A549 (cell line): ENCODE data around the gene PARD3B. TPM values are rescaled to one million over a fixed set of nuclear protein-coding genes. Genes with fewer than 3 reads are reported as not detected.
A peak's percentile ranks its signal among the peaks of the same experiment; 100 is the strongest.

Experiments
- BHLHE40 ChIP-seq: IDR thresholded peaks from 2 replicates; pipeline ENCODE4 v1.6.1; 2012; ENCODE audit warnings: low read depth, low read length, inconsistent platforms
- CBX2 ChIP-seq: fragments of 200-600 bp; sonication (generic); IDR thresholded peaks from 2 replicates; pipeline ENCODE4 v1.6.1; 2016; ENCODE audit warnings: low read depth, mild to moderate bottlenecking, borderline replicate concordance
- CBX8 ChIP-seq: fragments of 200-600 bp; sonication (generic); IDR thresholded peaks from 2 replicates; pipeline ENCODE4 v1.6.1; 2016
- CEBPB ChIP-seq, 2 experiments: fragments of >200 bp in 1 of 2; sonication (Bioruptor Twin) in 1 of 2; formaldehyde crosslinking in 1 of 2; IDR thresholded peaks; 2 replicates each; pipeline ENCODE4 v1.6.1; 2012 to 2016
- CHD4 ChIP-seq: fragments of 200-600 bp; sonication (generic); IDR thresholded peaks from 2 replicates; pipeline ENCODE4 v1.6.1; 2016; ENCODE audit warnings: antibody characterized with exemption, mild to moderate bottlenecking, borderline replicate concordance
- EHMT2 ChIP-seq: fragments of 200-600 bp; sonication (generic); IDR thresholded peaks from 2 replicates; pipeline ENCODE4 v1.6.1; 2016; ENCODE audit warnings: antibody characterized with exemption, low read depth, mild to moderate bottlenecking, moderate library complexity
- EP300 ChIP-seq, 2 experiments: fragments of >200 bp; sonication (Bioruptor Twin); formaldehyde crosslinking; IDR thresholded peaks; 2 replicates in 1 of 2; 3 replicates in 1 of 2; pipeline ENCODE4 v1.6.1; 2016 to 2017
- ESRRA ChIP-seq: fragments of 150-350 bp; IDR thresholded peaks from 2 replicates; pipeline ENCODE4 v1.6.1; 2014; ENCODE audit warnings: mild to moderate bottlenecking, low read length, borderline replicate concordance
- FOSL2 ChIP-seq, 2 experiments: fragments of 450-650 bp in 1 of 2; fragments of >200 bp in 1 of 2; sonication (Bioruptor Twin) in 1 of 2; formaldehyde crosslinking; IDR thresholded peaks; 2 replicates each; pipeline versions ENCODE4 v1.5.0 to v1.6.1; 2016 to 2020; ENCODE audit warnings: mild to moderate bottlenecking in 1 of 2, moderate library complexity in 1 of 2
- GATA3 ChIP-seq: IDR thresholded peaks from 2 replicates; pipeline ENCODE4 v1.6.1; 2012; ENCODE audit warnings: borderline replicate concordance
- HEYL ChIP-seq: fragments of 250-450 bp; sonication (Bioruptor Pico); IDR thresholded peaks from 2 replicates; pipeline ENCODE4 v1.8.0; 2021; ENCODE audit warnings: mild to moderate bottlenecking, moderate library complexity
- HMGXB4 ChIP-seq: fragments of 250-450 bp; sonication (Bioruptor Pico); IDR thresholded peaks from 2 replicates; pipeline ENCODE4 v1.5.0; 2021; ENCODE audit warnings: mild to moderate bottlenecking, moderate library complexity, borderline replicate concordance
- HOXB13 ChIP-seq: fragments of 250-450 bp; sonication (Bioruptor Pico); IDR thresholded peaks from 2 replicates; pipeline ENCODE4 v1.5.0; 2020; ENCODE audit warnings: low read depth, mild to moderate bottlenecking, moderate library complexity
- HOXB5 ChIP-seq: fragments of 250-450 bp; sonication (Bioruptor Pico); IDR thresholded peaks from 2 replicates; pipeline ENCODE4 v1.5.0; 2020; ENCODE audit warnings: mild to moderate bottlenecking, moderate library complexity
- JUN ChIP-seq, 2 experiments: fragments of >200 bp; sonication (Bioruptor Twin); formaldehyde crosslinking; IDR thresholded peaks; 2 replicates in 1 of 2; 3 replicates in 1 of 2; pipeline ENCODE4 v1.6.1; 2016 to 2017
- KDM1A ChIP-seq: fragments of 200-600 bp; sonication (generic); IDR thresholded peaks from 2 replicates; pipeline ENCODE4 v1.6.1; 2016; ENCODE audit warnings: low read depth, mild to moderate bottlenecking
- KDM5A ChIP-seq: fragments of 200-600 bp; sonication (generic); IDR thresholded peaks from 2 replicates; pipeline ENCODE4 v1.6.1; 2016; ENCODE audit warnings: antibody characterized with exemption, mild to moderate bottlenecking
- MAFK ChIP-seq: fragments of 450-650 bp; IDR thresholded peaks from 2 replicates; pipeline ENCODE4 v1.6.1; 2014; ENCODE audit not compliant: partially characterized antibody
- MYC ChIP-seq: IDR thresholded peaks from 2 replicates; pipeline ENCODE4 v1.6.1; 2012; ENCODE audit warnings: mild to moderate bottlenecking, inconsistent platforms, low read length, improper control_type of control experiment, borderline replicate concordance
- NFE2L2 ChIP-seq: fragments of 150-350 bp; conservative IDR thresholded peaks from 2 replicates; pipeline ENCODE4 v1.6.1; 2014; ENCODE audit warnings: low read length
- NPAS2 ChIP-seq: fragments of 250-450 bp; sonication (Bioruptor Pico); IDR thresholded peaks from 2 replicates; pipeline ENCODE4 v1.8.0; 2022; ENCODE audit warnings: mild to moderate bottlenecking, moderate library complexity, borderline replicate concordance
- NR3C1 ChIP-seq: fragments of >200 bp; sonication (Bioruptor Twin); formaldehyde crosslinking; IDR thresholded peaks from 3 replicates; pipeline ENCODE4 v1.6.1; 2017
- POLR2A ChIP-seq: IDR thresholded peaks from 2 replicates; pipeline ENCODE4 v1.6.1; 2012; ENCODE audit warnings: mild to moderate bottlenecking, low read length
- RAD21 ChIP-seq, 2 experiments: fragments of >200 bp in 1 of 2; sonication (Bioruptor Twin) in 1 of 2; formaldehyde crosslinking in 1 of 2; IDR thresholded peaks in 1 of 2; conservative IDR thresholded peaks in 1 of 2; 2 replicates in 1 of 2; 3 replicates in 1 of 2; pipeline ENCODE4 v1.6.1; 2012 to 2018; ENCODE audit warnings: inconsistent platforms in 1 of 2
- RARB ChIP-seq: fragments of 250-450 bp; sonication (Bioruptor Pico); IDR thresholded peaks from 2 replicates; pipeline ENCODE4 v1.8.0; 2021; ENCODE audit warnings: mild to moderate bottlenecking, moderate library complexity
- RCOR1 ChIP-seq: fragments of 150-350 bp; IDR thresholded peaks from 2 replicates; pipeline ENCODE4 v1.6.1; 2014; ENCODE audit warnings: antibody characterized with exemption, low read length, low read depth
- RFX5 ChIP-seq: fragments of 450-650 bp; IDR thresholded peaks from 2 replicates; pipeline ENCODE4 v1.7.1; 2014; ENCODE audit warnings: antibody characterized with exemption, mild to moderate bottlenecking, moderate library complexity
- RNF2 ChIP-seq: fragments of 200-600 bp; sonication (generic); IDR thresholded peaks from 2 replicates; pipeline ENCODE4 v1.6.1; 2016; ENCODE audit warnings: low read depth, mild to moderate bottlenecking, antibody characterized with exemption, moderate library complexity, borderline replicate concordance
- SREBF2 ChIP-seq: fragments of 450-650 bp; IDR thresholded peaks from 2 replicates; pipeline ENCODE4 v1.6.1; 2014; ENCODE audit warnings: mild to moderate bottlenecking, moderate library complexity
- TP53 ChIP-seq: fragments of 250-450 bp; sonication (Bioruptor Pico); IDR thresholded peaks from 2 replicates; pipeline ENCODE4 v1.5.0; 2021; ENCODE audit warnings: mild to moderate bottlenecking, moderate library complexity
- USF2 ChIP-seq: fragments of 450-650 bp; IDR thresholded peaks from 2 replicates; pipeline ENCODE4 v1.6.1; 2014; ENCODE audit warnings: antibody characterized with exemption
- ZFP36 ChIP-seq: fragments of 450-650 bp; IDR thresholded peaks from 2 replicates; pipeline ENCODE4 v1.6.1; 2014; ENCODE audit warnings: borderline replicate concordance; ENCODE audit not compliant: partially characterized antibody
- ZNF302 ChIP-seq: fragments of 250-450 bp; sonication (Bioruptor Pico); IDR thresholded peaks from 2 replicates; pipeline ENCODE4 v1.9.0; 2021; ENCODE audit warnings: inconsistent platforms, mild to moderate bottlenecking, moderate library complexity
- ZSCAN20 ChIP-seq: fragments of 250-450 bp; sonication (Bioruptor Pico); IDR thresholded peaks from 2 replicates; pipeline ENCODE4 v1.8.0; 2022; ENCODE audit warnings: mild to moderate bottlenecking, moderate library complexity
- polyA plus RNA-seq, 4 experiments: library from polyadenylated mRNA; depleted of rRNA in 3 of 4; stranded (reverse); fragments of >200 nt; fragmentation: RNase III in 1 of 4; extraction: RNeasy Plus Mini Kit Qiagen cat#74134 plus additional on column Dnase treatment in 1 of 4; gene quantifications; 2 replicates in 3 of 4; 3 replicates in 1 of 4; pipeline ENCODE4 v1.2.3, GENCODE V29; 2011 to 2017
- TF ChIP-seq, protein P1 (sequence below): fragments of 200-600 bp; sonication (generic); IDR thresholded peaks from 2 replicates; pipeline ENCODE4 v1.6.1; 2016; ENCODE audit warnings: antibody characterized with exemption, mild to moderate bottlenecking, moderate library complexity
- TF ChIP-seq, protein P2 (sequence below): IDR thresholded peaks from 2 replicates; pipeline ENCODE4 v1.6.1; 2012
- TF ChIP-seq, protein P3 (sequence below): IDR thresholded peaks from 2 replicates; pipeline ENCODE4 v1.6.1; 2012; ENCODE audit warnings: low read depth, borderline replicate concordance

The PARD3B gene
- polyA plus RNA-seq, 2 of the 4 experiments (the other 2 are of a cell fraction), result 1.2 to 2.4 TPM

- TF ChIP-seq ZNF302 (CRISPR knock-in tag) (no peak), MAFK (no peak), TP53 (no peak), HOXB5 (CRISPR knock-in tag) (no peak), CHD4 (no peak), ZFP36 (no peak), HEYL (no peak), FOSL2 (IDR thresholded peaks at IDR 0.05) (peak; percentile 93), FOSL2 (CRISPR knock-in tag; IDR thresholded peaks at IDR 0.05) (peak; percentile 92), JUN (IDR thresholded peaks at IDR 0.05) (peak in 1 of 2 experiments; percentile 57; a peak in 2 of 5 replicates), BHLHE40 (no peak), CBX2 (no peak), SREBF2 (no peak), EHMT2 (no peak), POLR2A (no peak), CBX8 (no peak), EP300 (IDR thresholded peaks at IDR 0.05) (peak in 1 of 2 experiments; percentile 17; a peak in 1 of 5 replicates), USF2 (no peak), RARB (no peak), KDM5A (no peak), GATA3 (peak; percentile 36; the same call in 1 of the 2 replicates), RCOR1 (no peak), RNF2 (no peak), KDM1A (no peak), RFX5 (no peak), ZSCAN20 (CRISPR knock-in tag) (no peak), HMGXB4 (no peak), RAD21 (conservative IDR thresholded peaks at IDR 0.05 in 1 of 2, IDR thresholded peaks at IDR 0.05 in 1 of 2) (peak in 1 of 2 experiments; percentile 38; a peak in 2 of 5 replicates), MYC (no peak), ESRRA (no peak), HOXB13 (CRISPR knock-in tag) (no peak), NR3C1 (no peak), NFE2L2 (no peak), CEBPB (IDR thresholded peaks at IDR 0.05) (peak in 1 of 2 experiments; percentile 74; a peak in 2 of 4 replicates), NPAS2 (CRISPR knock-in tag) (no peak)
- TF ChIP-seq, protein P1, sequence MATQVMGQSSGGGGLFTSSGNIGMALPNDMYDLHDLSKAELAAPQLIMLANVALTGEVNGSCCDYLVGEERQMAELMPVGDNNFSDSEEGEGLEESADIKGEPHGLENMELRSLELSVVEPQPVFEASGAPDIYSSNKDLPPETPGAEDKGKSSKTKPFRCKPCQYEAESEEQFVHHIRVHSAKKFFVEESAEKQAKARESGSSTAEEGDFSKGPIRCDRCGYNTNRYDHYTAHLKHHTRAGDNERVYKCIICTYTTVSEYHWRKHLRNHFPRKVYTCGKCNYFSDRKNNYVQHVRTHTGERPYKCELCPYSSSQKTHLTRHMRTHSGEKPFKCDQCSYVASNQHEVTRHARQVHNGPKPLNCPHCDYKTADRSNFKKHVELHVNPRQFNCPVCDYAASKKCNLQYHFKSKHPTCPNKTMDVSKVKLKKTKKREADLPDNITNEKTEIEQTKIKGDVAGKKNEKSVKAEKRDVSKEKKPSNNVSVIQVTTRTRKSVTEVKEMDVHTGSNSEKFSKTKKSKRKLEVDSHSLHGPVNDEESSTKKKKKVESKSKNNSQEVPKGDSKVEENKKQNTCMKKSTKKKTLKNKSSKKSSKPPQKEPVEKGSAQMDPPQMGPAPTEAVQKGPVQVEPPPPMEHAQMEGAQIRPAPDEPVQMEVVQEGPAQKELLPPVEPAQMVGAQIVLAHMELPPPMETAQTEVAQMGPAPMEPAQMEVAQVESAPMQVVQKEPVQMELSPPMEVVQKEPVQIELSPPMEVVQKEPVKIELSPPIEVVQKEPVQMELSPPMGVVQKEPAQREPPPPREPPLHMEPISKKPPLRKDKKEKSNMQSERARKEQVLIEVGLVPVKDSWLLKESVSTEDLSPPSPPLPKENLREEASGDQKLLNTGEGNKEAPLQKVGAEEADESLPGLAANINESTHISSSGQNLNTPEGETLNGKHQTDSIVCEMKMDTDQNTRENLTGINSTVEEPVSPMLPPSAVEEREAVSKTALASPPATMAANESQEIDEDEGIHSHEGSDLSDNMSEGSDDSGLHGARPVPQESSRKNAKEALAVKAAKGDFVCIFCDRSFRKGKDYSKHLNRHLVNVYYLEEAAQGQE, result no peak
- TF ChIP-seq, protein P2, sequence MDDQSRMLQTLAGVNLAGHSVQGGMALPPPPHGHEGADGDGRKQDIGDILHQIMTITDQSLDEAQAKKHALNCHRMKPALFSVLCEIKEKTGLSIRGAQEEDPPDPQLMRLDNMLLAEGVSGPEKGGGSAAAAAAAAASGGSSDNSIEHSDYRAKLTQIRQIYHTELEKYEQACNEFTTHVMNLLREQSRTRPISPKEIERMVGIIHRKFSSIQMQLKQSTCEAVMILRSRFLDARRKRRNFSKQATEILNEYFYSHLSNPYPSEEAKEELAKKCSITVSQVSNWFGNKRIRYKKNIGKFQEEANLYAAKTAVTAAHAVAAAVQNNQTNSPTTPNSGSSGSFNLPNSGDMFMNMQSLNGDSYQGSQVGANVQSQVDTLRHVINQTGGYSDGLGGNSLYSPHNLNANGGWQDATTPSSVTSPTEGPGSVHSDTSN, result no peak
- TF ChIP-seq, protein P3, sequence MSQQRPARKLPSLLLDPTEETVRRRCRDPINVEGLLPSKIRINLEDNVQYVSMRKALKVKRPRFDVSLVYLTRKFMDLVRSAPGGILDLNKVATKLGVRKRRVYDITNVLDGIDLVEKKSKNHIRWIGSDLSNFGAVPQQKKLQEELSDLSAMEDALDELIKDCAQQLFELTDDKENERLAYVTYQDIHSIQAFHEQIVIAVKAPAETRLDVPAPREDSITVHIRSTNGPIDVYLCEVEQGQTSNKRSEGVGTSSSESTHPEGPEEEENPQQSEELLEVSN, result no peak
These were observed 479.7 kb downstream of the PARD3B start (continued) for GRCh38 chr2:205024822-205025518.
